Ovary (tissue), 9 donors: ENCODE measurements around the gene TNIP1. TPM values are rescaled to one million over a fixed set of nuclear protein-coding genes. Genes with fewer than 3 reads are reported as not detected.
A peak's percentile ranks its signal among the peaks of the same experiment; 100 is the strongest.

Experiments
- DNase-seq, 5 donors: peaks; one replicate each; pipeline ENCODE4 v3.0.0-alpha.2; 2019 to 2020
- H3K27ac ChIP-seq, 2 donors: fragments of 200-600 bp; one replicate each; pipeline versions ENCODE4 v1.5.1 to v1.8.0; 2019 to 2022
- H3K27me3 ChIP-seq: fragments of 200-600 bp; one replicate; pipeline ENCODE4 v1.8.0; 2022
- H3K36me3 ChIP-seq: fragments of 200-600 bp; sonication (generic); one replicate; pipeline ENCODE4 v1.5.1; 2019
- H3K4me1 ChIP-seq: one replicate; pipeline ENCODE4 v1.8.1; 2013; ENCODE audit warnings: mild to moderate bottlenecking, moderate library complexity; ENCODE audit not compliant: insufficient read depth
- H3K4me3 ChIP-seq: fragments of 200-600 bp; sonication (generic); one replicate; pipeline ENCODE4 v1.5.1; 2017
- H3K9me3 ChIP-seq, 2 donors: fragments of 200-600 bp in 1 of 2; sonication (generic) in 1 of 2; one replicate each; pipeline versions ENCODE4 v1.5.1 to v1.8.1; 2013 to 2019; ENCODE audit warnings: mild to moderate bottlenecking in 1 of 2, moderate library complexity in 1 of 2
- CTCF ChIP-seq, 3 donors: fragments of 450-650 bp in 2 of 3; fragments of 200-600 bp in 1 of 3; IDR thresholded peaks; one replicate each; pipeline versions ENCODE4 v1.5.1 to v1.8.0; 2016 to 2022; ENCODE audit warnings: antibody characterized with exemption in 3 of 3, mild to moderate bottlenecking in 1 of 3
- EP300 ChIP-seq: sonication (generic); formaldehyde crosslinking; IDR thresholded peaks from one replicate; pipeline ENCODE4 v1.6.1; 2017; ENCODE audit warnings: antibody characterized with exemption
- POLR2A ChIP-seq: fragments of 450-650 bp; IDR thresholded peaks from one replicate; pipeline ENCODE4 v1.6.1; 2017; ENCODE audit warnings: antibody characterized with exemption, mild to moderate bottlenecking, moderate library complexity
- WGBS, 3 donors: extraction: QIAGEN DNeasy Blood & Tissue Kit in 1 of 3; methylation state at CpG; one replicate each; pipeline versions ENCODE4 v1.1.5 to v1.1.7; 2013 to 2017; 5-methylcytosine and 5-hydroxymethylcytosine counted together
- intact Hi-C, 4 donors: fragments of 100-400 bp; cut with DNase I; formaldehyde crosslinking; loops; one replicate each; pipeline versions ENCODE4 v1.11.0 to v1.15.1; 2022 to 2023
- polyA plus RNA-seq, 2 donors: library from polyadenylated mRNA; stranded (reverse); fragments of 200-250 nt in 1 of 2; fragments of 350-450 nt in 1 of 2; fragmentation: Illumina TruSeq in 1 of 2; extraction: RNeasy Lipid Tissue Mini Kit (QIAGEN cat#74804) in 1 of 2; gene quantifications; one replicate each; pipeline ENCODE4 v1.2.3, GENCODE V29; 2013 to 2014
- total RNA-seq, 7 donors: library from RNA; depleted of rRNA in 2 of 7; stranded (reverse); fragments of >200 nt in 2 of 7; fragmentation: NEBNext Ultra II Directional in 3 of 7; extraction: Animal tissue kit (Norgen Biotek cat#: 25700) in 3 of 7; gene quantifications; one replicate each; pipeline versions ENCODE4 v1.1.0 to v1.2.4, GENCODE V29; 2016 to 2023
- donor health status: DM: no; HTN: no; CAD: no; lungs with moderate emphysema.
- donor health status: DM: no; HTN: no; CAD: no.
- donor health status: Bipolar disorder and iron deficiency.
- donor health status: DM: yes; HTN: yes; CAD: no.
- donor health status: DM: no; HTN: no; CAD: no.
- donor health status: DM: yes; HTN: yes; CAD: no.

The TNIP1 gene
- total and polyA plus RNA-seq, 9 donors = 39.4 to 89.7 (median 60.6) TPM

GRCh38 chr5:151004499-151004898, 76.3 kb downstream of the TNIP1 start:
- no peaks in the 10 kb centered on the region for H3K36me3 ChIP-seq
- DNase-seq = no peak
- intact Hi-C loops = loop anchor here (5.0 to 10.0 kb wide), 6 partner anchors 33 to 233 kb away; no protein-coding TSS in a partner anchor
- no peaks in the 10 kb centered on the region for H3K9me3 ChIP-seq
- TF ChIP-seq EP300 = no peak
- no peak for TF ChIP-seq CTCF (IDR thresholded peaks at IDR 0.05)
- no peak for TF ChIP-seq POLR2A
- no peaks in the 10 kb centered on the region for H3K27me3 ChIP-seq
- H3K4me3 ChIP-seq = no peak overlapping the region
- peaks cover 31% of the 10 kb centered on the region for H3K4me1 ChIP-seq
- 25 to 39% (median 30%) methylated on average over 2 of the region's 2 CpGs for WGBS, 3 donors
- H3K27ac ChIP-seq = peak overlapping the region; percentile 50 to 84

- no peaks in the 10 kb centered on the region for H3K27me3 ChIP-seq
- no peak for DNase-seq
- TF ChIP-seq POLR2A (no peak), EP300 (no peak), CTCF (IDR thresholded peaks at IDR 0.05) (no peak)
- peak overlapping the region; percentile 50 to 84 for H3K27ac ChIP-seq
- no peaks in the 10 kb centered on the region for H3K9me3 ChIP-seq
- no peak overlapping the region for H3K4me3 ChIP-seq
- intact Hi-C loops = loop anchor here (2.0 to 10.0 kb wide), 7 partner anchors 34 to 234 kb away; no protein-coding TSS in a partner anchor
- no peaks in the 10 kb centered on the region for H3K36me3 ChIP-seq
- WGBS, 3 donors = 90 to 92% (median 92%) methylated on average over 3 of the region's 3 CpGs
- peaks cover 32% of the 10 kb centered on the region for H3K4me1 ChIP-seq
Measured at GRCh38 chr5:151003503-151003860, 77.4 kb downstream of the TNIP1 start.

GRCh38 chr5:151002681-151003502, 77.9 kb downstream of the TNIP1 start:
- no peak for DNase-seq
- peak overlapping the region in 1 of 2 donors; percentile 50 for H3K27ac ChIP-seq
- H3K9me3 ChIP-seq = no peaks in the 10 kb centered on the region
- 89 to 92% (median 89%) methylated on average over 9 of the region's 9 CpGs for WGBS, 3 donors
- no peak for TF ChIP-seq EP300
- TF ChIP-seq POLR2A = no peak
- TF ChIP-seq CTCF (IDR thresholded peaks at IDR 0.05) = no peak
- no peak overlapping the region for H3K4me3 ChIP-seq
- H3K27me3 ChIP-seq = no peaks in the 10 kb centered on the region
- H3K4me1 ChIP-seq = peaks cover 29% of the 10 kb centered on the region
- intact Hi-C loops = loop anchor here (2.0 to 10.0 kb wide), 7 partner anchors 34 to 234 kb away; no protein-coding TSS in a partner anchor
- H3K36me3 ChIP-seq = no peaks in the 10 kb centered on the region

GRCh38 chr5:151002250-151002649, 78.6 kb downstream of the TNIP1 start:
- Histone ChIP-seq H3K27me3 (no peaks in the 10 kb centered on the region), H3K4me1 (peaks cover 24% of the 10 kb centered on the region), H3K9me3 (no peaks in the 10 kb centered on the region), H3K4me3 (no peak overlapping the region), H3K27ac (no peak overlapping the region), H3K36me3 (no peaks in the 10 kb centered on the region)
- WGBS, 3 donors = 22 to 23% (median 22%) methylated on average over 2 of the region's 2 CpGs
- DNase-seq = peak in 1 of 5 donors; percentile 60
- intact Hi-C loops = loop anchor here (2.0 to 10.0 kb wide), 7 partner anchors 35 to 235 kb away; no protein-coding TSS in a partner anchor
- TF ChIP-seq EP300 (no peak), CTCF (IDR thresholded peaks at IDR 0.05) (peak; percentile 58 to 85 (median 84))
